KMS-11 (cell line): Measurements from ENCODE around the gene XKR7.

Source experiments
- H2AFZ ChIP-seq: fragments of 200-600 bp; sonication (generic); 2 replicates; pipeline ENCODE4 v1.6.1; 2016; ENCODE audit warnings: antibody characterized with exemption, mixed run types, low read depth
- H3K27ac ChIP-seq: fragments of 200-600 bp; sonication (generic); 2 replicates; pipeline ENCODE4 v1.6.1; 2016; ENCODE audit warnings: mild to moderate bottlenecking, mixed run types
- H3K27me3 ChIP-seq: fragments of 200-600 bp; sonication (generic); 2 replicates; pipeline ENCODE4 v1.6.1; 2017; ENCODE audit warnings: mild to moderate bottlenecking, low read depth, mixed run types, moderate library complexity; ENCODE audit not compliant: insufficient read depth
- H3K36me3 ChIP-seq: fragments of 200-600 bp; sonication (generic); 2 replicates; pipeline ENCODE4 v1.6.1; 2017; ENCODE audit warnings: mild to moderate bottlenecking, mixed run types; ENCODE audit not compliant: insufficient read depth
- H3K4me1 ChIP-seq: fragments of 200-600 bp; sonication (generic); 2 replicates; pipeline ENCODE4 v1.6.1; 2016; ENCODE audit warnings: mild to moderate bottlenecking, low read depth, mixed run types; ENCODE audit not compliant: poor library complexity, severe bottlenecking
- H3K4me2 ChIP-seq: fragments of 200-600 bp; sonication (generic); 2 replicates; pipeline ENCODE4 v1.7.0; 2016; ENCODE audit warnings: mild to moderate bottlenecking, mixed run types
- H3K4me3 ChIP-seq: fragments of 200-600 bp; sonication (generic); IDR thresholded peaks from 2 replicates; pipeline ENCODE4 v1.6.1; 2017; ENCODE audit warnings: low read depth, low read length, mixed read lengths; ENCODE audit not compliant: insufficient read depth
- H3K79me2 ChIP-seq: fragments of 200-600 bp; sonication (generic); 2 replicates; pipeline ENCODE4 v1.6.1; 2016; ENCODE audit warnings: low read depth, mixed run types; ENCODE audit not compliant: insufficient read depth
- H3K9ac ChIP-seq: fragments of 200-600 bp; sonication (generic); 2 replicates; pipeline ENCODE4 v1.6.1; 2016; ENCODE audit warnings: mild to moderate bottlenecking, mixed run types
- H4K20me1 ChIP-seq: fragments of 200-600 bp; sonication (generic); 2 replicates; pipeline ENCODE4 v1.6.1; 2016; ENCODE audit warnings: mild to moderate bottlenecking, mixed run types; ENCODE audit not compliant: insufficient read depth
- CTCF ChIP-seq: fragments of 200-600 bp; sonication (generic); conservative IDR thresholded peaks from 2 replicates; pipeline ENCODE4 v1.6.1; 2017; ENCODE audit warnings: low read depth, mild to moderate bottlenecking, antibody characterized with exemption, low read length, moderate library complexity, mixed read lengths

XKR7 gene

GRCh38 chr20:31972471-31973021, 4.6 kb downstream of the XKR7 start:
- H3K27ac ChIP-seq, result no peak overlapping the region
- H3K4me3 ChIP-seq, result no peak overlapping the region
- TF ChIP-seq CTCF, result no peak
- H3K27me3 ChIP-seq, result peaks cover 63% of the 10 kb centered on the region
- no peaks in the 10 kb centered on the region for H3K4me1 ChIP-seq
- no peaks in the 10 kb centered on the region for H3K36me3 ChIP-seq
- no peak overlapping the region for H2AFZ ChIP-seq
- no peak overlapping the region for H3K4me2 ChIP-seq
- H4K20me1 ChIP-seq, result no peaks in the 10 kb centered on the region
- no peaks in the 10 kb centered on the region for H3K79me2 ChIP-seq
- H3K9ac ChIP-seq, result no peak overlapping the region

- H3K79me2 ChIP-seq, result no peaks in the 10 kb centered on the region
- H4K20me1 ChIP-seq, result no peaks in the 10 kb centered on the region
- H3K27ac ChIP-seq, result no peak overlapping the region
- H3K4me2 ChIP-seq, result no peak overlapping the region
- no peak for TF ChIP-seq CTCF
- H3K36me3 ChIP-seq, result no peaks in the 10 kb centered on the region
- no peak overlapping the region for H2AFZ ChIP-seq
- peaks cover 55% of the 10 kb centered on the region for H3K27me3 ChIP-seq
- H3K9ac ChIP-seq, result no peak overlapping the region
- H3K4me1 ChIP-seq, result no peaks in the 10 kb centered on the region
- H3K4me3 ChIP-seq, result no peak overlapping the region
Measured at GRCh38 chr20:31974296-31974695, 6.3 kb downstream of the XKR7 start.

GRCh38 chr20:31974951-31975487, 7.1 kb downstream of the XKR7 start:
- no peak overlapping the region for H3K27ac ChIP-seq
- no peaks in the 10 kb centered on the region for H3K36me3 ChIP-seq
- no peaks in the 10 kb centered on the region for H3K79me2 ChIP-seq
- no peak for TF ChIP-seq CTCF
- H3K4me1 ChIP-seq, result no peaks in the 10 kb centered on the region
- peaks cover 49% of the 10 kb centered on the region for H3K27me3 ChIP-seq
- no peak overlapping the region for H3K9ac ChIP-seq
- no peaks in the 10 kb centered on the region for H4K20me1 ChIP-seq
- no peak overlapping the region for H3K4me2 ChIP-seq
- H3K4me3 ChIP-seq, result no peak overlapping the region
- H2AFZ ChIP-seq, result no peak overlapping the region

- Histone ChIP-seq H3K4me2 (no peak overlapping the region), H3K9ac (no peak overlapping the region), H3K27ac (no peak overlapping the region), H2AFZ (no peak overlapping the region), H3K4me1 (no peaks in the 10 kb centered on the region), H3K27me3 (peaks cover 45% of the 10 kb centered on the region), H4K20me1 (no peaks in the 10 kb centered on the region), H3K4me3 (no peak overlapping the region), H3K79me2 (no peaks in the 10 kb centered on the region), H3K36me3 (no peaks in the 10 kb centered on the region)
- TF ChIP-seq CTCF, result no peak
Measured at GRCh38 chr20:31975874-31976273, 7.9 kb downstream of the XKR7 start.
